Testis (tissue), 5 donors: ENCODE data around the gene GP2. TPM values are rescaled to one million over a fixed set of nuclear protein-coding genes. Genes with fewer than 3 reads are reported as not detected.

Source experiments
- DNase-seq: peaks from one replicate; pipeline ENCODE4 v3.0.0-alpha.2; 2019
- H3K27ac ChIP-seq, 2 donors: fragments of 200-600 bp; sonication (generic); one replicate each; pipeline ENCODE4 v1.5.1; 2019
- H3K27me3 ChIP-seq: fragments of 200-600 bp; sonication (generic); one replicate; pipeline ENCODE4 v1.5.1; 2019
- H3K36me3 ChIP-seq: fragments of 200-600 bp; sonication (generic); one replicate; pipeline ENCODE4 v1.5.1; 2017; ENCODE audit warnings: low read depth; ENCODE audit errors: missing control alignments
- H3K4me1 ChIP-seq: fragments of 200-600 bp; sonication (generic); one replicate; pipeline ENCODE4 v1.5.1; 2019
- H3K4me3 ChIP-seq, 2 donors: fragments of 200-600 bp; sonication (generic); one replicate each; pipeline ENCODE4 v1.5.1; 2017 to 2019
- H3K9me3 ChIP-seq: fragments of 200-600 bp; sonication (generic); one replicate; pipeline ENCODE4 v1.5.1; 2017
- CTCF ChIP-seq, 3 experiments: fragments of 450-650 bp in 2 of 3; fragments of 200-600 bp in 1 of 3; sonication (generic) in 1 of 3; IDR thresholded peaks; one replicate each; pipeline ENCODE4 v1.5.1; 2016 to 2019; ENCODE audit warnings: antibody characterized with exemption in 3 of 3, mild to moderate bottlenecking in 2 of 3, moderate library complexity in 1 of 3
- POLR2A ChIP-seq: fragments of 450-650 bp; IDR thresholded peaks from one replicate; pipeline ENCODE4 v1.6.1; 2017; ENCODE audit warnings: antibody characterized with exemption, mild to moderate bottlenecking, moderate library complexity
- WGBS, 2 donors: methylation state at CpG; one replicate each; pipeline ENCODE4 v1.1.5; 2018; 5-methylcytosine and 5-hydroxymethylcytosine counted together
- intact Hi-C: fragments of 100-400 bp; cut with DNase I; formaldehyde crosslinking; loops from one replicate; pipeline ENCODE4 v1.15.1; 2023; ENCODE audit warnings: low total_unique reads
- long read RNA-seq, 2 donors: transcript quantifications; one replicate each; lab custom pipeline, GENCODE V29; 2026
- polyA plus RNA-seq: library from polyadenylated mRNA; stranded (reverse); fragments of 350-450 nt; fragmentation: Illumina TruSeq; extraction: RNeasy Lipid Tissue Mini Kit (QIAGEN cat#74804); gene quantifications from one replicate; pipeline ENCODE4 v1.2.3, GENCODE V29; 2014; ENCODE audit warnings: low read depth, low replicate concordance; ENCODE audit not compliant: insufficient read depth
- total RNA-seq, 2 donors: library from RNA; depleted of rRNA; stranded (reverse); fragments of >200 nt; gene quantifications; one replicate each; pipeline ENCODE4 v1.2.3, GENCODE V29; 2016

The GP2 gene
- total RNA-seq (under 1 TPM; 0.31 to 0.56 TPM), polyA plus RNA-seq (0.45 TPM)
- long read RNA-seq, donor 1: 0 reads
- long read RNA-seq, donor 2: 0 reads

- intact Hi-C loops: no loop called here
- H3K27me3 ChIP-seq: no peaks in the 10 kb centered on the region
Measured at GRCh38 chr16:20327444-20328041, at the start of gene GP2. Gene GP2 (minus strand): TSS chr16:20327513. CDS start chr16:20326431, 1,082 bp downstream.

GRCh38 chr16:20372701-20373100 is 45.4 kb upstream of the GP2 start:
- Histone ChIP-seq H3K9me3 (no peaks in the 10 kb centered on the region), H3K27me3 (no peaks in the 10 kb centered on the region), H3K27ac (no peak overlapping the region), H3K4me1 (no peaks in the 10 kb centered on the region), H3K36me3 (no peaks in the 10 kb centered on the region), H3K4me3 (no peak overlapping the region)
- 86 to 87% methylated on average over 5 of the region's 5 CpGs for WGBS, 2 donors
- TF ChIP-seq CTCF (IDR thresholded peaks at IDR 0.05): no peak
- TF ChIP-seq POLR2A: no peak
- DNase-seq: no peak
- intact Hi-C loops: no loop called here

More at GRCh38 chr16:20327444-20328041, at the start of gene GP2:
- Histone ChIP-seq H3K36me3 (no peaks in the 10 kb centered on the region), H3K9me3 (no peaks in the 10 kb centered on the region), H3K4me3 (no peak within 1 kb of the TSS), H3K27ac (no peak within 1 kb of the TSS), H3K4me1 (no peaks in the 10 kb centered on the region)
- TF ChIP-seq CTCF (IDR thresholded peaks at IDR 0.05) (no peak), POLR2A (no peak)
- DNase-seq: no peak
- WGBS, 2 donors: 73 to 86% methylated on average over 6 to 7 of the region's 7 CpGs

GRCh38 chr16:20369452-20370054 is 42.2 kb upstream of the GP2 start:
- intact Hi-C loops: no loop called here

DNA sequence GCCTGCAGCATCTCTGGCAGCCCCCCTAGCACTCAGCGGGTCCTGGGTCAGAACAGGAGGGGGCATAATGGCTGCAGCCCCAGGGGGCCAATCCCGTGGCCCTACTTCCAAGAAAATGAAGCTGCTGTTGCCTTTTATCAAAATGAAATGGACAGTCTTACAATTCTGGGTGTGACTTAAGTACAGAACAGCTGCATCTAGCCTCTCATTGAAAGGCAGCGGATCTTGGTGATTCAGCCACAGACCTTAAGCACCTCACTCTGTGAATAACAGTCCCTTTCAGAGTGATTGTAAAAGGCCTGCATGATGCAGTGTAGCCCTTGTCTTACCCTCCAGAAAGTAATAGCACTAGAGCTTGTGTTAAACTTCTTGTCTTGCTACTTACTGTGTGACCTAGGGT is 36.7 kb upstream of the GP2 start:
- Histone ChIP-seq H3K4me3 (no peak overlapping the region), H3K27ac (no peak overlapping the region), H3K4me1 (no peaks in the 10 kb centered on the region), H3K27me3 (no peaks in the 10 kb centered on the region), H3K9me3 (no peaks in the 10 kb centered on the region), H3K36me3 (no peaks in the 10 kb centered on the region)
- TF ChIP-seq CTCF (IDR thresholded peaks at IDR 0.05) (no peak), POLR2A (no peak)
- intact Hi-C loops: no loop called here
- 74 to 75% methylated on average over 3 of the region's 3 CpGs for WGBS, 2 donors
- DNase-seq: no peak

More at GRCh38 chr16:20369452-20370054, 42.2 kb upstream of the GP2 start:
- H3K36me3 ChIP-seq: no peaks in the 10 kb centered on the region
- H3K4me3 ChIP-seq: no peak overlapping the region
- H3K9me3 ChIP-seq: no peaks in the 10 kb centered on the region
- TF ChIP-seq POLR2A (no peak), CTCF (IDR thresholded peaks at IDR 0.05) (no peak)
- no peak overlapping the region for H3K27ac ChIP-seq
- H3K27me3 ChIP-seq: no peaks in the 10 kb centered on the region
- 73 to 74% methylated on average over 9 of the region's 9 CpGs for WGBS, 2 donors
- no peaks in the 10 kb centered on the region for H3K4me1 ChIP-seq
- DNase-seq: no peak
